ENCODE measurements around the gene XRCC1.

XRCC1 gene

DNA sequence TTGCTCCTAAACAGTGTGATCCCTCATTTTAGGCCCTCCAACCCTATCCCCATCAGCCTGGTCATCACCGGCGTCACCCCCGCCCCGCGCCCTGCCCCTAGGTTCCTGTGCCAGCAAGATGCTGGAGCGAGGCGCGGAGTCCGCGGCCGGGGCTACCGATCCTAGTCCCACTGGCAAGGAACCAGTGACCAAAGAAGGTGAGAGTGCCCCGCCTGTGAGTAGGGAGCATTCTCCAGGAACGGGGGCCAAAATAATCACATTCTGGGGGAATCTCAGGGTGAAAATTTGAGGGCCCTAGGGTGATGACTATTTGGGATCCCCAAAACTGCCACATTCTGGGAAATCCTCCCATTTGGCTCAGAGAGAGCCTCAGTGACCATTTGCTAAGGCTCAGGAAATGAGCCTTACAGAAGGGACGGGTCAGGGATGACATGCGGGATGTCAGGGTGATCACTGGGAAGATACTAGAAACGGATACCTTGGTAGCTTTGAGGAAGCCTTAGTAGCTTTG, 41.0 kb downstream of the XRCC1 start:
- H3K4me3 ChIP-seq (ENCODE audit: low read depth, low read length) = no peak overlapping the region
- TF ChIP-seq, protein P1, sequence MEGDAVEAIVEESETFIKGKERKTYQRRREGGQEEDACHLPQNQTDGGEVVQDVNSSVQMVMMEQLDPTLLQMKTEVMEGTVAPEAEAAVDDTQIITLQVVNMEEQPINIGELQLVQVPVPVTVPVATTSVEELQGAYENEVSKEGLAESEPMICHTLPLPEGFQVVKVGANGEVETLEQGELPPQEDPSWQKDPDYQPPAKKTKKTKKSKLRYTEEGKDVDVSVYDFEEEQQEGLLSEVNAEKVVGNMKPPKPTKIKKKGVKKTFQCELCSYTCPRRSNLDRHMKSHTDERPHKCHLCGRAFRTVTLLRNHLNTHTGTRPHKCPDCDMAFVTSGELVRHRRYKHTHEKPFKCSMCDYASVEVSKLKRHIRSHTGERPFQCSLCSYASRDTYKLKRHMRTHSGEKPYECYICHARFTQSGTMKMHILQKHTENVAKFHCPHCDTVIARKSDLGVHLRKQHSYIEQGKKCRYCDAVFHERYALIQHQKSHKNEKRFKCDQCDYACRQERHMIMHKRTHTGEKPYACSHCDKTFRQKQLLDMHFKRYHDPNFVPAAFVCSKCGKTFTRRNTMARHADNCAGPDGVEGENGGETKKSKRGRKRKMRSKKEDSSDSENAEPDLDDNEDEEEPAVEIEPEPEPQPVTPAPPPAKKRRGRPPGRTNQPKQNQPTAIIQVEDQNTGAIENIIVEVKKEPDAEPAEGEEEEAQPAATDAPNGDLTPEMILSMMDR (IDR thresholded peaks at IDR 0.05; ENCODE audit: borderline replicate concordance, insufficient read depth, low read depth, low read length) = no peak

DNA sequence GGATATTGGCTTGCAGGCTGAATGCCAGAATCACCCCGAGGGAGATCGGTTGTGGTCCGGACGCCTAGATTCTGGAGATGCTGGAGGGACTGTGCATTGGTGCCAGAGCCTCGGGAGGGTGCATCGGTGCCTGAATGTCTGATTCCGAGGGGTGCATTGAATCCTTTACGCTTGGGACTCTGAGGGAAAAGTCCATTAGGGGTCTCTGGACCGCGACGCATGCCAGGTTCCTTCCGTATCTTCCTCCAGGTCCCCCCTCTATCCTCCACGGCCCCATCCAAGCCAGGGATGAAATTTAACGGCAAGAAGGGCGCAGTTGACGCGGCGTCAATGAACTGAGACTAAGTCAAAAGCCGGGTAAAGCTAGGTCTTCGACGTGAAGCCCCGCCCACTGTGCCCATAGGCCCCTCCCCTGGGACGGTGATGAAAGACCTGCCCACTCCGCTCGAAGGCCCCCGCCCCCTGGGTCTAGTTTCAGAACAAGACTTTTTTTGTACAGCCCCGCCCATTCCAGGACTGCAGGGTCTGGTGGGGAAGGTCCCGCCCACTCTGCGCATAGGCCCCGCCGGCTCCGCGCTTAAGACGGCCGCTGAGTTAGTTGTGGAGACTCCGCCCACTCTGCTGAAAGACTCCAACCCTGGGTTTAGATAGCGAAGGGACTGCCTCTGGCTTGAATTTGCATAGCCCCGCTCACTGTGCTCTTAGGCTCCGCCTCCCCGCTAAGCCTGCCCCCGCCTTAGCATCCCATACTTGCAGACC, 41.6 kb downstream of the XRCC1 start:
- H3K4me3 ChIP-seq (ENCODE audit: low read depth, low read length) = peak overlapping the region; percentile 48
- TF ChIP-seq, protein P1 (IDR thresholded peaks at IDR 0.05; ENCODE audit: borderline replicate concordance, insufficient read depth, low read depth, low read length) = no peak

DNA sequence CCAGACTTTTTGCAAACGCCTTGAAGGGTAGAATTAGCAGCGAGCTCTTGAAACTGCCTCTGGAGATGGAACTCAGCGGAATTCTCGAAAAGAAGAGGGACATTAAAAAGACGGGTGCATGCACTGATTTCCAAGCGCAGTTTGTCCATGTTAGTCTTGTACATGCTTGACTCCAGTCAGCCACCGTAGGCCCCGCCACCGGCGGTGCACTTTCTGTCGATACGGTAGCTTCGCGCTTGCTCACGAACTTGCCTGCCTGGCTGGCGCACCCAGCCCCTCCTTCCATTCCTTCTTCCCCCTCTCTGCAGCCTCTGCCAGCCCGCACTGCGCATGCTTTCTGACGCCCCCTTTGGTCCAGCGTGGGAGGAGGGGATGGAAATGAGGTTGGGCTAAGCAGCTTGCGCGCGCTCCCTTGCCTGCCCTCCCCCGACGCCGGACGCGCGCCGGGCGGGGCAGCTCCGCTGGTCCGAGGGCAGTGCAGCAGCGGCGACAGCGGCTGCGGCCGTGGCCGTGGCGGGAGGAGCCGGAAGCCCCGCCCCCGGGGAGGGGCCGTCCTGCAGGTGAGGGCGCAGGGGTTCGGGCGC, 42.3 kb downstream of the XRCC1 start, which contains the start of gene ZNF575:
TSS of gene ZNF575 (plus strand) at position 227 of the 584 bp plus-strand sequence. CDS start 1,235 bp downstream, outside the sequence.
- peak within 1 kb of the TSS; percentile 48 for H3K4me3 ChIP-seq (ENCODE audit: low read depth, low read length)
- TF ChIP-seq, protein P1 (IDR thresholded peaks at IDR 0.05; ENCODE audit: borderline replicate concordance, insufficient read depth, low read depth, low read length) = no peak

DNA sequence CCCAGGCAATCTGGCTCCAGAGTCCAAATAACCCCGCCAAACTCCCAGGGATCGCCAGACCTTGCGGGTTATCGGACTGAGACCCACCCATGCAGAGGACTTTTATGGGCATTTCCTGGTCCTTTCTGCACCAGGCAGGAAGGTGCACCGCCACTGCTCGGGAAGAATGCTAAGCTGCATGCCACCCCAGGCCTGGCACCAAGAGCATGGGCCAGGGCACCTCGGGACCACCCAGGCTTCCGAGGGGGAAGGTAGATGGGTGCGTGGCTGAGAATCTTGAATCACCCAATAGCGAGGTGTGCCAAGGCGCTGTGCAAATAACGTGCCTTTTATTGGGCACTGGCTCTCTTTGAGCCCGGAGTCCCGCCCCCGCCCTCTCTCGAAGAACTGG, 42.8 kb downstream of the XRCC1 start:
- TF ChIP-seq, protein P1 (IDR thresholded peaks at IDR 0.05; ENCODE audit: borderline replicate concordance, insufficient read depth, low read depth, low read length) = no peak
- peak overlapping the region; percentile 48 for H3K4me3 ChIP-seq (ENCODE audit: low read depth, low read length)

DNA sequence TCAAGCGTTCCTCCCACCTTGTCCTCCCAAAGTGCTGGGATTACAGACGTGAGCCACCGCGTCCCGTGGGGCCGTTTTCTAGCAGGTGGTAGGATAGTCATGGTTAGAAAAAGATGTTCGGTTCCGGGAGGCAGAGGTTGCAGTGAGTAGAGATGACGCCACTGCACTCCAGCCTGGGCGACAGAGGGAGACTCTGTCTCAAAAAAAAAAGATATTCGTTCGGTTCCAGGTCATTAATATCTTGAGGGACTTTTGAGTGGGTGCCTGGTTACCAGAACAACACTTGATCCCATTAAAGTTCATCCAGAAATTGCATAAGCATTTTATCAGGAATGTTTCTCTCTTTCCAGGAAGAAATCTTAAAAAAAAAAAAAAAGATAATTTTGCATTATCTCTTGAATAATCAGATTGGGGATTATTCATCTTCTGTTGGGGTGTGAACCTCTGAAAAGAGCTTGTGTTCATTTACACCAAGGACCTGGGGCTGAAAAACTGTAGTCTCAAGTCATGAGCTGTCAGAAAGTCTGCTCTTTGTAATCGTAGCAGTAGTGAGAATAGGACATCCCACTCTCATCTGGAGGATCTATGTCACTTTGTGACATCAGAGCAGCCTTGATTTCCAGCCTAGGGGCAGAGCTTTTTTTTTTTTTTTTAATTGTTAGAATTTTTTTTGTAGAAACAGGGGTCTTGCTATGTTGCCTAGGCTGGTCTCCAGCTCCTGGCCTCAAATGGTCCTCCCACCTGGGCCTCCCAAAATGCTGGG, 47.3 kb downstream of the XRCC1 start:
- no peak overlapping the region for H3K4me3 ChIP-seq (ENCODE audit: low read depth, low read length)
- TF ChIP-seq, protein P1 (IDR thresholded peaks at IDR 0.05; ENCODE audit: borderline replicate concordance, insufficient read depth, low read depth, low read length) = no peak

DNA sequence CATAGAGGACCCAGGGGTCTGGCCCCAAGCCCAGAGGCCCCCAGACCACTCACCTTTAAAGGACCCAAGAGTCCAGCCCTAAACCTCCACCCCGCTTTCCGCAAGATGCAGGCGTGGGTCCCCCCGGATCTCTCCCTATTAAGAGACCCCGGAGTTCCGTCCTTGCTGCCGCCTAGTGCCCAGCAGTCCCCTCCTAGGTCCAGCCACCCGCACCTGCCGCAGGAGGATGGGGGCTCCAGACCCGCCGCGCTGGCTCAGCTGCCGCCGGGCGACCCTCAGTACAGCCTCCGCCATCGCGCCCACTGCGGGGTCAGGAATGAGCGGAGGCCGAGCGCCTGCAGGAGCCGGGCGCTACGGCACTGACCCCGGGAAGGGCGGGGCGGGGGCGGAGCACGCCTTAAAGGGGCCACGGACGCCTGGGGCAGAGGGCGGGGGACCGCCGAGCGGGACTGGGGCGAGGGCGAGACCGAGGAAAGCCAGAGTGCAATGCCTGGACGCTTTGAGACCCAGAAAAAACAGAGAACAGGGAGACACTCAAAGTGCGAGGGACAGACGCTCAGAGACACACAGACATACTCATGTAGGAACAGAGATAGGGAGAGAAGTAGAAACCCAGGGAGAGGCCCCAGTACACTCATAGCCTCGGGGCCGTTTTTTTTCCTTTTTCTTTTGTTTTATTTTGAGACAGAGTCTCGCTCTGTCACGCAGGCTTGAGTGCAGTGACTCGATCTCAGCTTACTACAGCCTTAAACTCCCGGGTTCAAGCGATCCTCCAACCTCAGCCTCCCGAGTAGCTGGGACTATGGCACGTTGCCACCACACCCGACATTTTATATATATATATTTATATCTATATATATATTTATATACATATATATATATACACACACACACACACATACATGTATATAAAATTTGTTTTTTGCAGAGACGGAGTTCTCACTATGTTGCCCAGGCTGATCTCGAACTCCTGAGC, 48.2 kb downstream of the XRCC1 start, which contains the start of gene ETHE1:
TSS of gene ETHE1 (minus strand) at position 318 of the 976 bp plus-strand sequence. CDS start at position 294, 24 bp downstream.
- TF ChIP-seq, protein P1 (IDR thresholded peaks at IDR 0.05; ENCODE audit: borderline replicate concordance, insufficient read depth, low read depth, low read length) = 0 out of 2 replicates have a peak, but pooled peaks have one; percentile 2
- H3K4me3 ChIP-seq (ENCODE audit: low read depth, low read length) = peak within 1 kb of the TSS; percentile 76

Measured in GM12875 (cell line).